Activated naive CD4-positive, alpha-beta T cell treated with anti-CD3 and anti-CD28 coated beads, Interleukin-2, amount 50 U/mL, for 24 hours (primary cell): Measurements from ENCODE around the gene SLC25A34.
A peak's percentile ranks its signal among the peaks of the same experiment; 100 is the strongest.

Source experiments
- H3K27ac Mint-ChIP-seq: one replicate; pipeline ENCODE4 v1.8.0; 2021; ENCODE audit warnings: mild to moderate bottlenecking, mixed read lengths
- H3K27me3 Mint-ChIP-seq: one replicate; pipeline ENCODE4 v1.8.0; 2021; ENCODE audit warnings: mixed read lengths
- H3K36me3 Mint-ChIP-seq: one replicate; pipeline ENCODE4 v1.8.0; 2021; ENCODE audit warnings: mixed read lengths
- H3K4me1 Mint-ChIP-seq: one replicate; pipeline ENCODE4 v1.8.0; 2021; ENCODE audit warnings: mixed read lengths
- H3K4me3 Mint-ChIP-seq: one replicate; pipeline ENCODE4 v1.8.0; 2021; ENCODE audit warnings: mild to moderate bottlenecking, mixed read lengths
- H3K9me3 Mint-ChIP-seq: one replicate; pipeline ENCODE4 v1.8.0; 2021; ENCODE audit warnings: mixed read lengths

Gene SLC25A34

GRCh38 chr1:15750924-15751323 is 14.9 kb downstream of the SLC25A34 start:
- Mint-ChIP-seq H3K4me1 (peaks cover 3% of the 10 kb centered on the region), H3K36me3 (no peaks in the 10 kb centered on the region), H3K9me3 (no peaks in the 10 kb centered on the region), H3K27me3 (peaks cover 5% of the 10 kb centered on the region), H3K27ac (no peak overlapping the region), H3K4me3 (no peak overlapping the region)

GRCh38 chr1:15751717-15752116 is 15.7 kb downstream of the SLC25A34 start:
- Mint-ChIP-seq H3K4me3 (no peak overlapping the region), H3K27ac (no peak overlapping the region), H3K27me3 (peaks cover 9% of the 10 kb centered on the region), H3K9me3 (no peaks in the 10 kb centered on the region), H3K4me1 (peaks cover 9% of the 10 kb centered on the region), H3K36me3 (no peaks in the 10 kb centered on the region)

- no peak overlapping the region for H3K27ac Mint-ChIP-seq
- H3K27me3 Mint-ChIP-seq, result peaks cover 16% of the 10 kb centered on the region
- H3K36me3 Mint-ChIP-seq, result no peaks in the 10 kb centered on the region
- H3K9me3 Mint-ChIP-seq, result no peaks in the 10 kb centered on the region
- H3K4me3 Mint-ChIP-seq, result no peak overlapping the region
- peaks cover 16% of the 10 kb centered on the region for H3K4me1 Mint-ChIP-seq
Observed at GRCh38 chr1:15753776-15754175, 17.7 kb downstream of the SLC25A34 start.

GRCh38 chr1:15755021-15755645 is 19.1 kb downstream of the SLC25A34 start:
- Mint-ChIP-seq H3K27me3 (peaks cover 18% of the 10 kb centered on the region), H3K36me3 (no peaks in the 10 kb centered on the region), H3K4me3 (no peak overlapping the region), H3K4me1 (peaks cover 16% of the 10 kb centered on the region), H3K27ac (no peak overlapping the region), H3K9me3 (no peaks in the 10 kb centered on the region)

GRCh38 chr1:15755646-15756040 is 19.6 kb downstream of the SLC25A34 start:
- H3K4me1 Mint-ChIP-seq, result peaks cover 16% of the 10 kb centered on the region
- H3K27me3 Mint-ChIP-seq, result peaks cover 18% of the 10 kb centered on the region
- no peak overlapping the region for H3K4me3 Mint-ChIP-seq
- no peaks in the 10 kb centered on the region for H3K9me3 Mint-ChIP-seq
- no peak overlapping the region for H3K27ac Mint-ChIP-seq
- H3K36me3 Mint-ChIP-seq, result no peaks in the 10 kb centered on the region

GRCh38 chr1:15756143-15757015 is 20.3 kb downstream of the SLC25A34 start:
- Mint-ChIP-seq H3K36me3 (no peaks in the 10 kb centered on the region), H3K4me3 (peak overlapping the region; percentile 51), H3K27ac (no peak overlapping the region), H3K9me3 (no peaks in the 10 kb centered on the region), H3K4me1 (peaks cover 16% of the 10 kb centered on the region), H3K27me3 (peaks cover 20% of the 10 kb centered on the region)

GRCh38 chr1:15757016-15757543 is 21.0 kb downstream of the SLC25A34 start:
- Mint-ChIP-seq H3K36me3 (no peaks in the 10 kb centered on the region), H3K9me3 (no peaks in the 10 kb centered on the region), H3K4me3 (no peak overlapping the region), H3K4me1 (peaks cover 16% of the 10 kb centered on the region), H3K27me3 (peaks cover 20% of the 10 kb centered on the region), H3K27ac (no peak overlapping the region)

GRCh38 chr1:15757575-15758342 is 21.7 kb downstream of the SLC25A34 start:
- Mint-ChIP-seq H3K4me1 (peaks cover 16% of the 10 kb centered on the region), H3K4me3 (peak overlapping the region; percentile 79), H3K27me3 (peaks cover 20% of the 10 kb centered on the region), H3K27ac (no peak overlapping the region), H3K36me3 (no peaks in the 10 kb centered on the region), H3K9me3 (no peaks in the 10 kb centered on the region)

- no peaks in the 10 kb centered on the region for H3K9me3 Mint-ChIP-seq
- peak within 1 kb of the TSS; percentile 79 for H3K4me3 Mint-ChIP-seq
- H3K27ac Mint-ChIP-seq, result no peak within 1 kb of the TSS
- H3K36me3 Mint-ChIP-seq, result no peaks in the 10 kb centered on the region
- peaks cover 16% of the 10 kb centered on the region for H3K4me1 Mint-ChIP-seq
- H3K27me3 Mint-ChIP-seq, result peaks cover 20% of the 10 kb centered on the region
Observed at GRCh38 chr1:15758343-15758931, 22.4 kb downstream of the SLC25A34 start, which contains the start of gene FBLIM1. Gene FBLIM1, plus strand, starts transcription at chr1:15758795. Its CDS starts 6,189 bp downstream, at chr1:15764984.

- Mint-ChIP-seq H3K4me1 (peaks cover 16% of the 10 kb centered on the region), H3K9me3 (no peaks in the 10 kb centered on the region), H3K4me3 (peak overlapping the region; percentile 72), H3K27me3 (peaks cover 20% of the 10 kb centered on the region), H3K27ac (no peak overlapping the region), H3K36me3 (no peaks in the 10 kb centered on the region)
Observed at GRCh38 chr1:15758953-15759661, 23.0 kb downstream of the SLC25A34 start.

- Mint-ChIP-seq H3K4me1 (peaks cover 16% of the 10 kb centered on the region), H3K4me3 (no peak overlapping the region), H3K36me3 (no peaks in the 10 kb centered on the region), H3K27me3 (peaks cover 18% of the 10 kb centered on the region), H3K27ac (no peak overlapping the region), H3K9me3 (no peaks in the 10 kb centered on the region)
Observed at GRCh38 chr1:15760520-15761211, 24.6 kb downstream of the SLC25A34 start.

- Mint-ChIP-seq H3K4me3 (no peak overlapping the region), H3K9me3 (no peaks in the 10 kb centered on the region), H3K27me3 (peaks cover 14% of the 10 kb centered on the region), H3K4me1 (peaks cover 7% of the 10 kb centered on the region), H3K36me3 (no peaks in the 10 kb centered on the region), H3K27ac (no peak overlapping the region)
Observed at GRCh38 chr1:15761366-15762128, 25.5 kb downstream of the SLC25A34 start.

GRCh38 chr1:15762546-15762945 is 26.5 kb downstream of the SLC25A34 start:
- Mint-ChIP-seq H3K4me3 (no peak overlapping the region), H3K9me3 (no peaks in the 10 kb centered on the region), H3K36me3 (no peaks in the 10 kb centered on the region), H3K27me3 (peaks cover 10% of the 10 kb centered on the region), H3K4me1 (peaks cover 3% of the 10 kb centered on the region), H3K27ac (peak overlapping the region; percentile 5)
